WTC11 (cell line): ENCODE data around the gene CXCL10. TPM values are rescaled to one million over a fixed set of nuclear protein-coding genes. Genes with fewer than 3 reads are reported as not detected.

ENCODE experiments used
- ATAC-seq: fragments of 200-7000 bp; cut with Tn5 transposase; 2 replicates; pipeline ENCODE4 v1.10.0; 2021; ENCODE audit warnings: mild to moderate bottlenecking, moderate library complexity
- CTCF ChIA-PET: fragments of 300-600 bp; sonication (Branson Sonifier 250); formaldehyde crosslinking; loops from one replicate; lab custom pipeline; 2021; ENCODE audit warnings: antibody characterized with exemption; lab: Charles Lee
- POLR2A ChIA-PET: fragments of 350-600 bp; sonication (Branson Sonifier 250); formaldehyde crosslinking; loops from one replicate; lab custom pipeline; 2021; ENCODE audit warnings: antibody characterized with exemption; lab: Charles Lee
- DNase-seq: peaks from one replicate; pipeline ENCODE4 v3.0.0; 2021; ENCODE audit warnings: low spot score
- H3K27ac Mint-ChIP-seq: 2 replicates; pipeline ENCODE4 v1.8.0; 2021; ENCODE audit warnings: mixed read lengths
- H3K27me3 Mint-ChIP-seq: 2 replicates; pipeline ENCODE4 v1.8.0; 2021; ENCODE audit warnings: low read depth, mild to moderate bottlenecking, moderate library complexity, mixed read lengths
- H3K36me3 Mint-ChIP-seq: 2 replicates; pipeline ENCODE4 v1.8.0; 2021; ENCODE audit warnings: mixed read lengths
- H3K4me1 Mint-ChIP-seq: 2 replicates; pipeline ENCODE4 v1.8.0; 2022; ENCODE audit warnings: mixed read lengths
- H3K4me3 Mint-ChIP-seq: 2 replicates; pipeline ENCODE4 v1.8.0; 2021; ENCODE audit warnings: mild to moderate bottlenecking, moderate library complexity, mixed read lengths
- H3K9me3 Mint-ChIP-seq: 2 replicates; pipeline ENCODE4 v1.8.0; 2021; ENCODE audit warnings: mixed read lengths
- CREB1 ChIP-seq: sonication (generic); formaldehyde crosslinking; IDR thresholded peaks from 2 replicates; pipeline ENCODE4 v1.8.0; 2023; ENCODE audit warnings: mild to moderate bottlenecking, missing genetic modification reagents
- JAZF1 ChIP-seq: fragments of 250-450 bp; sonication (Bioruptor Pico); IDR thresholded peaks from 2 replicates; pipeline ENCODE4 v1.9.0; 2021; ENCODE audit warnings: moderate library complexity, mild to moderate bottlenecking, inconsistent platforms
- KAT7 ChIP-seq: sonication (generic); formaldehyde crosslinking; IDR thresholded peaks from 2 replicates; pipeline ENCODE4 v1.8.1; 2023; ENCODE audit warnings: missing genetic modification reagents, mild to moderate bottlenecking, borderline replicate concordance
- NFATC4 ChIP-seq: fragments of 250-450 bp; sonication (Bioruptor Pico); IDR thresholded peaks from 2 replicates; pipeline ENCODE4 v1.9.0; 2021; ENCODE audit warnings: mild to moderate bottlenecking
- NFE2L1 ChIP-seq: sonication (generic); formaldehyde crosslinking; IDR thresholded peaks from 2 replicates; pipeline ENCODE4 v1.8.1; 2023; ENCODE audit warnings: missing genetic modification reagents
- NR1H2 ChIP-seq: sonication (generic); formaldehyde crosslinking; IDR thresholded peaks from 2 replicates; pipeline ENCODE4 v1.9.0; 2021; ENCODE audit warnings: mild to moderate bottlenecking, moderate library complexity, missing genetic modification reagents
- PRRX2 ChIP-seq: fragments of 250-450 bp; sonication (Bioruptor Pico); IDR thresholded peaks from 2 replicates; pipeline ENCODE4 v1.8.0; 2021; ENCODE audit warnings: mild to moderate bottlenecking
- total RNA-seq: library from RNA; stranded (reverse); gene quantifications from 3 replicates; pipeline ENCODE4 v1.2.3, GENCODE V29; 2021
- TF ChIP-seq, protein P1 (sequence below): sonication (generic); formaldehyde crosslinking; IDR thresholded peaks from 2 replicates; pipeline ENCODE4 v1.8.0; 2022; ENCODE audit warnings: mild to moderate bottlenecking, missing genetic modification reagents
- TF ChIP-seq, protein P2 (sequence below): sonication (generic); formaldehyde crosslinking; IDR thresholded peaks from 2 replicates; pipeline ENCODE4 v1.8.0; 2022; ENCODE audit warnings: missing genetic modification reagents
- TF ChIP-seq, protein P3 (sequence below): sonication (generic); formaldehyde crosslinking; IDR thresholded peaks from 2 replicates; pipeline ENCODE4 v1.8.1; 2022; ENCODE audit warnings: missing genetic modification reagents, borderline replicate concordance
- TF ChIP-seq, protein P4 (sequence below): sonication (generic); formaldehyde crosslinking; IDR thresholded peaks from 2 replicates; pipeline ENCODE4 v1.8.0; 2022; ENCODE audit warnings: mild to moderate bottlenecking, missing genetic modification reagents
- TF ChIP-seq, protein P5 (sequence below): sonication (generic); formaldehyde crosslinking; conservative IDR thresholded peaks from 2 replicates; pipeline ENCODE4 v1.8.1; 2023; ENCODE audit warnings: mild to moderate bottlenecking, low read depth, missing genetic modification reagents, moderate library complexity
- TF ChIP-seq, protein P6 (sequence below): sonication (generic); formaldehyde crosslinking; IDR thresholded peaks from 2 replicates; pipeline ENCODE4 v1.8.1; 2022; ENCODE audit warnings: mild to moderate bottlenecking, missing genetic modification reagents, moderate library complexity, borderline replicate concordance
- TF ChIP-seq, protein P7 (sequence below): fragments of 200-600 bp; IDR thresholded peaks from 2 replicates; pipeline ENCODE4 v1.8.0; 2022; ENCODE audit warnings: antibody characterized with exemption
- TF ChIP-seq, protein P8 (sequence below): sonication (generic); formaldehyde crosslinking; IDR thresholded peaks from 2 replicates; pipeline ENCODE4 v1.8.0; 2023; ENCODE audit warnings: mild to moderate bottlenecking, missing genetic modification reagents

CXCL10 gene
- total RNA-seq, 1 experiment from 2014 or later = not detected

DNA sequence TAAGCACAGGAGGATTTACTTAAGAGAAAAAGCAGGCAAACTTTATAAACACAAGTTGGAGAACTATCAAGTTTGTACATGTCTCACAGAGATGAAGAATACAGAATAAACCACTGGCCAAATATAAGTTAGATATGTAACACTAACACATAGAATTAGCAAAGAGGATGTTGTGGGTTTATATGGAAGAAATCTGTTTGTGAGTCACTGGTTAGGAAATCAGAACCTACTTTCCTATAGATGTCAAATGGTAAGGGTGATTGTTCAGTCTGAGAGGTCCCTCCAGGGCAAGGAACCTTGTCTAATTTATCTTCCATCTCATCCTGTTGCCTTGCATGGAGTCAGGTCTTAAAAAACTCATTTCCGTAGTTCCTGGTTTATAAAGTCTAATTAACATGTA, 36.5 kb upstream of the CXCL10 start (continued):
- TF ChIP-seq, protein P1, sequence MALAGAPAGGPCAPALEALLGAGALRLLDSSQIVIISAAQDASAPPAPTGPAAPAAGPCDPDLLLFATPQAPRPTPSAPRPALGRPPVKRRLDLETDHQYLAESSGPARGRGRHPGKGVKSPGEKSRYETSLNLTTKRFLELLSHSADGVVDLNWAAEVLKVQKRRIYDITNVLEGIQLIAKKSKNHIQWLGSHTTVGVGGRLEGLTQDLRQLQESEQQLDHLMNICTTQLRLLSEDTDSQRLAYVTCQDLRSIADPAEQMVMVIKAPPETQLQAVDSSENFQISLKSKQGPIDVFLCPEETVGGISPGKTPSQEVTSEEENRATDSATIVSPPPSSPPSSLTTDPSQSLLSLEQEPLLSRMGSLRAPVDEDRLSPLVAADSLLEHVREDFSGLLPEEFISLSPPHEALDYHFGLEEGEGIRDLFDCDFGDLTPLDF = no peak
- TF ChIP-seq NFATC4 (CRISPR knock-in tag) (no peak), NFE2L1 (CRISPR knock-in tag) (no peak), NR1H2 (no peak)
- TF ChIP-seq, protein P2, sequence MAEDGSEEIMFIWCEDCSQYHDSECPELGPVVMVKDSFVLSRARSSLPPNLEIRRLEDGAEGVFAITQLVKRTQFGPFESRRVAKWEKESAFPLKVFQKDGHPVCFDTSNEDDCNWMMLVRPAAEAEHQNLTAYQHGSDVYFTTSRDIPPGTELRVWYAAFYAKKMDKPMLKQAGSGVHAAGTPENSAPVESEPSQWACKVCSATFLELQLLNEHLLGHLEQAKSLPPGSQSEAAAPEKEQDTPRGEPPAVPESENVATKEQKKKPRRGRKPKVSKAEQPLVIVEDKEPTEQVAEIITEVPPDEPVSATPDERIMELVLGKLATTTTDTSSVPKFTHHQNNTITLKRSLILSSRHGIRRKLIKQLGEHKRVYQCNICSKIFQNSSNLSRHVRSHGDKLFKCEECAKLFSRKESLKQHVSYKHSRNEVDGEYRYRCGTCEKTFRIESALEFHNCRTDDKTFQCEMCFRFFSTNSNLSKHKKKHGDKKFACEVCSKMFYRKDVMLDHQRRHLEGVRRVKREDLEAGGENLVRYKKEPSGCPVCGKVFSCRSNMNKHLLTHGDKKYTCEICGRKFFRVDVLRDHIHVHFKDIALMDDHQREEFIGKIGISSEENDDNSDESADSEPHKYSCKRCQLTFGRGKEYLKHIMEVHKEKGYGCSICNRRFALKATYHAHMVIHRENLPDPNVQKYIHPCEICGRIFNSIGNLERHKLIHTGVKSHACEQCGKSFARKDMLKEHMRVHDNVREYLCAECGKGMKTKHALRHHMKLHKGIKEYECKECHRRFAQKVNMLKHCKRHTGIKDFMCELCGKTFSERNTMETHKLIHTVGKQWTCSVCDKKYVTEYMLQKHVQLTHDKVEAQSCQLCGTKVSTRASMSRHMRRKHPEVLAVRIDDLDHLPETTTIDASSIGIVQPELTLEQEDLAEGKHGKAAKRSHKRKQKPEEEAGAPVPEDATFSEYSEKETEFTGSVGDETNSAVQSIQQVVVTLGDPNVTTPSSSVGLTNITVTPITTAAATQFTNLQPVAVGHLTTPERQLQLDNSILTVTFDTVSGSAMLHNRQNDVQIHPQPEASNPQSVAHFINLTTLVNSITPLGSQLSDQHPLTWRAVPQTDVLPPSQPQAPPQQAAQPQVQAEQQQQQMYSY (CRISPR knock-in tag) = no peak
- TF ChIP-seq, protein P3, sequence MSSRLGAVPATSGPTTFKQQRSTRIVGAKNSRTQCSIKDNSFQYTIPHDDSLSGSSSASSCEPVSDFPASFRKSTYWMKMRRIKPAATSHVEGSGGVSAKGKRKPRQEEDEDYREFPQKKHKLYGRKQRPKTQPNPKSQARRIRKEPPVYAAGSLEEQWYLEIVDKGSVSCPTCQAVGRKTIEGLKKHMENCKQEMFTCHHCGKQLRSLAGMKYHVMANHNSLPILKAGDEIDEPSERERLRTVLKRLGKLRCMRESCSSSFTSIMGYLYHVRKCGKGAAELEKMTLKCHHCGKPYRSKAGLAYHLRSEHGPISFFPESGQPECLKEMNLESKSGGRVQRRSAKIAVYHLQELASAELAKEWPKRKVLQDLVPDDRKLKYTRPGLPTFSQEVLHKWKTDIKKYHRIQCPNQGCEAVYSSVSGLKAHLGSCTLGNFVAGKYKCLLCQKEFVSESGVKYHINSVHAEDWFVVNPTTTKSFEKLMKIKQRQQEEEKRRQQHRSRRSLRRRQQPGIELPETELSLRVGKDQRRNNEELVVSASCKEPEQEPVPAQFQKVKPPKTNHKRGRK (CRISPR knock-in tag) = no peak

DNA sequence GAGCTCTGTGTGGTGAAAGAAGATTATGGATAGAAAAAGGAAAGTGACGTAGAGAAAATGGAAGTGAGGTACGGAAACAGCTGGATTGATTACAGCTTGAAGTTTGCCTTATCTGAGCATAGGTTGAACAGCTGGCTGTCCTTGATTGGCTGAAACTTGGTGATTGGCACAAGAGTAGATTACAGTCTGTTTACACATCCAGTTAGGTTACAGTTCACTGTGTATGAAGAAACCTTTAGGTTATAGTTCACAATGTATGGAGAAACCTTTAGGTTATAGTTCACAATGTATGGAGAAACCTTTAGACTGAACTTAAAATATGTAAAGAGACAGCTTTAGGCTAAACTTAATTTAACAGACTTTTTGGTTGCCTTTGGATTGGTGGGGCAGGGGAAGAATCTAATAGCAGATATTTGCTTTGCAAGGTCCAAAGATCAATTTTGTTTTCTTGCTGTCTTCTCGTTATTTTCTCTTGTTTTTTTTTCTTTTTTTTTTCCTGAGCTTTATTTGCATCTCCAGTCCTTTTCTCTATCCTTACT, 35.7 kb upstream of the CXCL10 start:
- Mint-ChIP-seq H3K27me3 (no peaks in the 10 kb centered on the region), H3K36me3 (no peaks in the 10 kb centered on the region), H3K4me3 (no peak overlapping the region), H3K9me3 (no peaks in the 10 kb centered on the region), H3K27ac (no peak overlapping the region), H3K4me1 (peaks cover 23% of the 10 kb centered on the region)
- ChIA-PET POLR2A (interaction anchor here (0.5 kb wide), 1 partner anchor 240 kb away, joined by 3 read pairs; no protein-coding TSS in a partner anchor), CTCF (interaction anchor here (1.4 to 2.2 kb wide), 4 partner anchors 28 to 163 kb away, joined by 4 to 8 read pairs (median 7); no protein-coding TSS in a partner anchor)
- DNase-seq = no peak
- no peak for ATAC-seq
- TF ChIP-seq, protein P4, sequence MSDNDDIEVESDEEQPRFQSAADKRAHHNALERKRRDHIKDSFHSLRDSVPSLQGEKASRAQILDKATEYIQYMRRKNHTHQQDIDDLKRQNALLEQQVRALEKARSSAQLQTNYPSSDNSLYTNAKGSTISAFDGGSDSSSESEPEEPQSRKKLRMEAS (CRISPR knock-in tag) = no peak

DNA sequence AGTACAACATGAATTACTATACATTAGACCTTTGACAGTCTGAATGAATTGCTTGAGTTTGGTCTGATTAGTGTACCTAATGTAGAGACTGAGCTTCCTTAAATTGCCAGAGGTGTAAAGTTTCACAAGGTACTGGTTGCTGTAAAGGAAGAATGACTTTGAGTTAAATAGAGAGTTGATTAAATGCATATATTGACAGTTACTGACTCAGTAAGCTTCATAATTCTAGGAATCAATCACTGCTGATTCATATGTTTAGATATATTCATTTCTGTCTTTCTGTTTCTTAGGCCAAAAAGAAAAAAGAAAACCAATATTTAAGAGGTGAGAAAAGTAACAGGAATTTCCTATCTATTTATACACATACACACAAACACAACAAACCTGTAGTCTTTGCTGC, 35.0 kb upstream of the CXCL10 start:
- Mint-ChIP-seq H3K9me3 (no peaks in the 10 kb centered on the region), H3K27ac (no peak overlapping the region), H3K4me3 (no peak overlapping the region), H3K36me3 (no peaks in the 10 kb centered on the region), H3K27me3 (no peaks in the 10 kb centered on the region), H3K4me1 (peaks cover 28% of the 10 kb centered on the region)
- DNase-seq = no peak
- no peak for ATAC-seq
- CTCF ChIA-PET = interaction anchor here (1.4 to 2.2 kb wide), 4 partner anchors 29 to 162 kb away, joined by 4 to 8 read pairs (median 7); no protein-coding TSS in a partner anchor
- POLR2A ChIA-PET = interaction anchor here (0.5 kb wide), 1 partner anchor 241 kb away, joined by 3 read pairs; no protein-coding TSS in a partner anchor
- TF ChIP-seq, protein P5, sequence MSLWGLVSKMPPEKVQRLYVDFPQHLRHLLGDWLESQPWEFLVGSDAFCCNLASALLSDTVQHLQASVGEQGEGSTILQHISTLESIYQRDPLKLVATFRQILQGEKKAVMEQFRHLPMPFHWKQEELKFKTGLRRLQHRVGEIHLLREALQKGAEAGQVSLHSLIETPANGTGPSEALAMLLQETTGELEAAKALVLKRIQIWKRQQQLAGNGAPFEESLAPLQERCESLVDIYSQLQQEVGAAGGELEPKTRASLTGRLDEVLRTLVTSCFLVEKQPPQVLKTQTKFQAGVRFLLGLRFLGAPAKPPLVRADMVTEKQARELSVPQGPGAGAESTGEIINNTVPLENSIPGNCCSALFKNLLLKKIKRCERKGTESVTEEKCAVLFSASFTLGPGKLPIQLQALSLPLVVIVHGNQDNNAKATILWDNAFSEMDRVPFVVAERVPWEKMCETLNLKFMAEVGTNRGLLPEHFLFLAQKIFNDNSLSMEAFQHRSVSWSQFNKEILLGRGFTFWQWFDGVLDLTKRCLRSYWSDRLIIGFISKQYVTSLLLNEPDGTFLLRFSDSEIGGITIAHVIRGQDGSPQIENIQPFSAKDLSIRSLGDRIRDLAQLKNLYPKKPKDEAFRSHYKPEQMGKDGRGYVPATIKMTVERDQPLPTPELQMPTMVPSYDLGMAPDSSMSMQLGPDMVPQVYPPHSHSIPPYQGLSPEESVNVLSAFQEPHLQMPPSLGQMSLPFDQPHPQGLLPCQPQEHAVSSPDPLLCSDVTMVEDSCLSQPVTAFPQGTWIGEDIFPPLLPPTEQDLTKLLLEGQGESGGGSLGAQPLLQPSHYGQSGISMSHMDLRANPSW = no peak
- TF ChIP-seq, protein P6, sequence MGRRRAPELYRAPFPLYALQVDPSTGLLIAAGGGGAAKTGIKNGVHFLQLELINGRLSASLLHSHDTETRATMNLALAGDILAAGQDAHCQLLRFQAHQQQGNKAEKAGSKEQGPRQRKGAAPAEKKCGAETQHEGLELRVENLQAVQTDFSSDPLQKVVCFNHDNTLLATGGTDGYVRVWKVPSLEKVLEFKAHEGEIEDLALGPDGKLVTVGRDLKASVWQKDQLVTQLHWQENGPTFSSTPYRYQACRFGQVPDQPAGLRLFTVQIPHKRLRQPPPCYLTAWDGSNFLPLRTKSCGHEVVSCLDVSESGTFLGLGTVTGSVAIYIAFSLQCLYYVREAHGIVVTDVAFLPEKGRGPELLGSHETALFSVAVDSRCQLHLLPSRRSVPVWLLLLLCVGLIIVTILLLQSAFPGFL (CRISPR knock-in tag) = no peak
- TF ChIP-seq KAT7 (CRISPR knock-in tag) (no peak), PRRX2 (CRISPR knock-in tag) (no peak), CREB1 (CRISPR knock-in tag) (no peak), JAZF1 (no peak), NR1H2 (no peak)
- TF ChIP-seq, protein P7, sequence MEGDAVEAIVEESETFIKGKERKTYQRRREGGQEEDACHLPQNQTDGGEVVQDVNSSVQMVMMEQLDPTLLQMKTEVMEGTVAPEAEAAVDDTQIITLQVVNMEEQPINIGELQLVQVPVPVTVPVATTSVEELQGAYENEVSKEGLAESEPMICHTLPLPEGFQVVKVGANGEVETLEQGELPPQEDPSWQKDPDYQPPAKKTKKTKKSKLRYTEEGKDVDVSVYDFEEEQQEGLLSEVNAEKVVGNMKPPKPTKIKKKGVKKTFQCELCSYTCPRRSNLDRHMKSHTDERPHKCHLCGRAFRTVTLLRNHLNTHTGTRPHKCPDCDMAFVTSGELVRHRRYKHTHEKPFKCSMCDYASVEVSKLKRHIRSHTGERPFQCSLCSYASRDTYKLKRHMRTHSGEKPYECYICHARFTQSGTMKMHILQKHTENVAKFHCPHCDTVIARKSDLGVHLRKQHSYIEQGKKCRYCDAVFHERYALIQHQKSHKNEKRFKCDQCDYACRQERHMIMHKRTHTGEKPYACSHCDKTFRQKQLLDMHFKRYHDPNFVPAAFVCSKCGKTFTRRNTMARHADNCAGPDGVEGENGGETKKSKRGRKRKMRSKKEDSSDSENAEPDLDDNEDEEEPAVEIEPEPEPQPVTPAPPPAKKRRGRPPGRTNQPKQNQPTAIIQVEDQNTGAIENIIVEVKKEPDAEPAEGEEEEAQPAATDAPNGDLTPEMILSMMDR = no peak
- TF ChIP-seq, protein P8, sequence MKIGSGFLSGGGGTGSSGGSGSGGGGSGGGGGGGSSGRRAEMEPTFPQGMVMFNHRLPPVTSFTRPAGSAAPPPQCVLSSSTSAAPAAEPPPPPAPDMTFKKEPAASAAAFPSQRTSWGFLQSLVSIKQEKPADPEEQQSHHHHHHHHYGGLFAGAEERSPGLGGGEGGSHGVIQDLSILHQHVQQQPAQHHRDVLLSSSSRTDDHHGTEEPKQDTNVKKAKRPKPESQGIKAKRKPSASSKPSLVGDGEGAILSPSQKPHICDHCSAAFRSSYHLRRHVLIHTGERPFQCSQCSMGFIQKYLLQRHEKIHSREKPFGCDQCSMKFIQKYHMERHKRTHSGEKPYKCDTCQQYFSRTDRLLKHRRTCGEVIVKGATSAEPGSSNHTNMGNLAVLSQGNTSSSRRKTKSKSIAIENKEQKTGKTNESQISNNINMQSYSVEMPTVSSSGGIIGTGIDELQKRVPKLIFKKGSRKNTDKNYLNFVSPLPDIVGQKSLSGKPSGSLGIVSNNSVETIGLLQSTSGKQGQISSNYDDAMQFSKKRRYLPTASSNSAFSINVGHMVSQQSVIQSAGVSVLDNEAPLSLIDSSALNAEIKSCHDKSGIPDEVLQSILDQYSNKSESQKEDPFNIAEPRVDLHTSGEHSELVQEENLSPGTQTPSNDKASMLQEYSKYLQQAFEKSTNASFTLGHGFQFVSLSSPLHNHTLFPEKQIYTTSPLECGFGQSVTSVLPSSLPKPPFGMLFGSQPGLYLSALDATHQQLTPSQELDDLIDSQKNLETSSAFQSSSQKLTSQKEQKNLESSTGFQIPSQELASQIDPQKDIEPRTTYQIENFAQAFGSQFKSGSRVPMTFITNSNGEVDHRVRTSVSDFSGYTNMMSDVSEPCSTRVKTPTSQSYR = no peak
